HL-60 (cell line): ENCODE measurements around the gene UNC45A.
"Not testable (repeated sequence)": the region's sequence is repeated elsewhere in the genome, so short reads cannot be mapped to it uniquely, and the experiment has no call there.

Source experiments
- DNase-seq, 2 experiments: peaks; one replicate each; pipeline ENCODE4 v3.0.0-alpha.2; 2010 to 2020; ENCODE audit warnings: low read depth in 1 of 2, low spot score in 1 of 2
- H3K27ac ChIP-seq: fragments of 250-450 bp; sonication (Bioruptor Pico); replicated peaks from 2 replicates; pipeline ENCODE4 v1.5.1; 2020; ENCODE audit warnings: mild to moderate bottlenecking, moderate library complexity
- H3K27me3 ChIP-seq: fragments of 250-450 bp; sonication (Bioruptor Pico); 2 replicates; pipeline ENCODE4 v1.5.1; 2021; ENCODE audit warnings: mild to moderate bottlenecking, moderate library complexity; ENCODE audit not compliant: insufficient read depth, poor library complexity, severe bottlenecking
- H3K4me3 ChIP-seq: replicated peaks from 2 replicates; pipeline ENCODE4 v1.5.1; 2011; ENCODE audit warnings: mild to moderate bottlenecking, control low read depth, low read length; ENCODE audit not compliant: insufficient read depth
- CTCF ChIP-seq: IDR thresholded peaks from one replicate; pipeline ENCODE4 v1.5.1; 2011; ENCODE audit warnings: low read length, control low read depth, inconsistent platforms; ENCODE audit not compliant: insufficient read depth
- GABPA ChIP-seq: IDR thresholded peaks from 2 replicates; pipeline ENCODE4 v1.6.1; 2012; ENCODE audit warnings: low read depth
- POLR2AphosphoS5 ChIP-seq: IDR thresholded peaks from 2 replicates; pipeline ENCODE4 v1.6.1; 2012; ENCODE audit warnings: low read depth
- REST ChIP-seq: IDR thresholded peaks from 2 replicates; pipeline ENCODE4 v1.6.1; 2012; ENCODE audit warnings: low read depth; ENCODE audit not compliant: insufficient replicate concordance
- SPI1 ChIP-seq: IDR thresholded peaks from 2 replicates; pipeline ENCODE4 v1.6.1; 2012; ENCODE audit warnings: low read depth, mild to moderate bottlenecking, borderline replicate concordance

Gene UNC45A

GRCh38 chr15:90907838-90908507, 27.1 kb upstream of the UNC45A start:
- no peak for TF ChIP-seq REST
- TF ChIP-seq GABPA, result no peak
- no peak for TF ChIP-seq POLR2AphosphoS5
- TF ChIP-seq CTCF, result no peak
- TF ChIP-seq SPI1, result no peak
- Histone ChIP-seq H3K27me3 (no peaks in the 10 kb centered on the region), H3K27ac (no peak overlapping the region)

GRCh38 chr15:90909449-90909848, 25.6 kb upstream of the UNC45A start:
- not testable (repeated sequence) for H3K27me3 ChIP-seq, H3K4me3 ChIP-seq, DNase-seq, H3K27ac ChIP-seq

More at GRCh38 chr15:90907838-90908507, 27.1 kb upstream of the UNC45A start:
- no peak for DNase-seq
- H3K4me3 ChIP-seq, result no peak overlapping the region

GRCh38 chr15:90909976-90910375, 25.1 kb upstream of the UNC45A start:
- H3K27ac ChIP-seq, result no peak overlapping the region
- TF ChIP-seq REST, result no peak

GRCh38 chr15:90910441-90911301, 24.4 kb upstream of the UNC45A start:
- H3K27me3 ChIP-seq, result no peaks in the 10 kb centered on the region
- DNase-seq, result no peak
- TF ChIP-seq REST (no peak), CTCF (no peak), POLR2AphosphoS5 (no peak; the same call in 1 of the 2 replicates), SPI1 (no peak), GABPA (no peak)
- H3K27ac ChIP-seq, result no peak overlapping the region
- H3K4me3 ChIP-seq, result no peak overlapping the region

More at GRCh38 chr15:90909976-90910375, 25.1 kb upstream of the UNC45A start:
- DNase-seq, result no peak
- Histone ChIP-seq H3K4me3 (no peak overlapping the region), H3K27me3 (no peaks in the 10 kb centered on the region)
